Medulla oblongata (tissue), 1 donor: ENCODE measurements around the gene SH3BP2.

Experiments used
- DNase-seq: peaks from one replicate; pipeline ENCODE4 v3.0.0-alpha.2; 2015; ENCODE audit errors: extremely low spot score

SH3BP2 gene, protein sequence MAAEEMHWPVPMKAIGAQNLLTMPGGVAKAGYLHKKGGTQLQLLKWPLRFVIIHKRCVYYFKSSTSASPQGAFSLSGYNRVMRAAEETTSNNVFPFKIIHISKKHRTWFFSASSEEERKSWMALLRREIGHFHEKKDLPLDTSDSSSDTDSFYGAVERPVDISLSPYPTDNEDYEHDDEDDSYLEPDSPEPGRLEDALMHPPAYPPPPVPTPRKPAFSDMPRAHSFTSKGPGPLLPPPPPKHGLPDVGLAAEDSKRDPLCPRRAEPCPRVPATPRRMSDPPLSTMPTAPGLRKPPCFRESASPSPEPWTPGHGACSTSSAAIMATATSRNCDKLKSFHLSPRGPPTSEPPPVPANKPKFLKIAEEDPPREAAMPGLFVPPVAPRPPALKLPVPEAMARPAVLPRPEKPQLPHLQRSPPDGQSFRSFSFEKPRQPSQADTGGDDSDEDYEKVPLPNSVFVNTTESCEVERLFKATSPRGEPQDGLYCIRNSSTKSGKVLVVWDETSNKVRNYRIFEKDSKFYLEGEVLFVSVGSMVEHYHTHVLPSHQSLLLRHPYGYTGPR

DNA sequence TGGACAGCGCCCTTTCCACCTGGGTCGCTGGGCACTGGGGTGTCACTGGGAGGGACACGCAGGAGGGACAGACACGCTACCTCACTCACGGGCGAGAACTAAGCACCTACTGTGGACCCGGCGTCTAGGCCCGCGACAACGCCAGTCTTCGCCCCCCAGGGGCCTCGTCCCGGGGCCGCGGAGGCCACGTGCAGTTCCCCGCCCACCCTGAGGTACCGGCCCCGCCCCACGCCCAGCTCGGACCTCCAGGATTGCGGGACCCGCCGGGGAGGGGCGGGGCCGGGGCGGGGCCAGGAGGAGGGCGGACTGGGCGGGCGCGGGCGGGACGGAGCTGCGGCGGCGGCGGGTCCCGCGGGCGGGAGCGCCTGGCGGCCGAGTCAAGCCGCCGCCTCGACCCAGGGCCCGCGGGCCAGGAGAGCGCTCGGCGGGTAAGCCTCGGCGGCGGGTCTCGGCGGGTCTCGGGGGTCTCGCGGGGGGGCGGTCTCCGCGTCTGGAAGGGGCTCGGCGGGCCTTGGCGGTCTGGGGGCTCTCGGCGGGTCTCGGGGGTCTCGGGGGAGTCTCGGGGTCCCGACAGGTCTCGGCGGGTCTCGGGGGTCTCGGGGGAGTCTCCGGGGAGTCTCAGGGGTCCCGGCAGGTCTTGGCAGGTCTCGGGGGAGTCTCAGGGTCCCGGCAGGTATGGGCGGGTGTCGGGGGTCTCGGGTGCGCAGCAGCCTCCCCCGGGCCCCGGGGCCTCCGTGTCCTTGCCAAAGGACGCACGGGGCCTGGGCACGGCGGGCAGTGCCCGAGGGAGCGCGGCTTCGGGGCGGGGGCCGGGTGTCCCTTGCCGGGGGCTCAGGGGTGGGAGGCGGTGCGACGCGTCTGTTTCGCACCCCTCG lies at the start of gene SH3BP2:
SH3BP2 (plus strand) TSS at position 375 of the 875 bp plus-strand sequence. CDS start 27,533 bp downstream, outside the sequence.
- DNase-seq, result peak; percentile 57

DNA sequence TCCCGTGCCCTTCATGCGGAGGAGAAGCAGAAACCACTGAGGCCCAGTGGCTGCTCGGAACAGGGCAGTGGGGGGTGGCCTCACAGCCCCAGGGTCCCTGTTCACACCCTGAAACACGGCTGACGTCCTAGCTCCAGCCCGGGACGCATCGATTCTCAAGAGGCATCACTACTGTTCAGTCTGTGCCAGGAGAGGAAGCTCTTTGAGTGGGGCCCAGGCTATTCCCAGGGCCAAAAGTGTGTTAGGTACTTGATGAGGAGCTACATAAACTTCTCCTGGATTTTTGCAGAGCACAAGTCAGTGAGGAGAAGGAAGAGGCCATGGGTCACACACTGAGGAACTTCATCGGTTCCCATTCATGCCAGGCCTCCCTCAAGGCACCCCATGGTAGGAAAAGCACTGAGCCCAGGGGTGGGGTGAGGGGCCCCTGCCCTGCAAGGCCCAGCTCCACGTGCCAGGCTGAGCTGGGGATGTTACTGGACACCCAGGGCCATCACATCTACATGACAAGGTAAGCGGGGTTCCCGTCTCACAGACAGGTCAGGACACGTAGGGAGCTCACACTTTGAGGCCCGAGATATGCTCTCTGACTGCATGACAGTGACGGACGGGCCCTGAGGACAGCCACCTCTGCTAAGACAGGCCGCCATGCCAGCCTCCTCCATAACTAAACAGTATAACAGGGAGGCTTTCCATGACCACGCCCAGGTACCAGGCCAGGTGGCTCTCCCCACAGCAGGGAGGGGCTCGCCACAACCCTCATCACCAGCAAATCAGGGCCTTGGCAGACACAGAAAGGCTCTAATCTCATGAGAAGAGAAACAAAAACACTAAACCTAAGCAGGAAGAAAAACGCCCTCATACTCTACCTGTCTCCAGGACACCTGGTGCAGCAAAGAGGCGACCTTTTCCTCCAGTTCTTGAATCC lies 49.1 kb upstream of the SH3BP2 start:
- no peak for DNase-seq

DNA sequence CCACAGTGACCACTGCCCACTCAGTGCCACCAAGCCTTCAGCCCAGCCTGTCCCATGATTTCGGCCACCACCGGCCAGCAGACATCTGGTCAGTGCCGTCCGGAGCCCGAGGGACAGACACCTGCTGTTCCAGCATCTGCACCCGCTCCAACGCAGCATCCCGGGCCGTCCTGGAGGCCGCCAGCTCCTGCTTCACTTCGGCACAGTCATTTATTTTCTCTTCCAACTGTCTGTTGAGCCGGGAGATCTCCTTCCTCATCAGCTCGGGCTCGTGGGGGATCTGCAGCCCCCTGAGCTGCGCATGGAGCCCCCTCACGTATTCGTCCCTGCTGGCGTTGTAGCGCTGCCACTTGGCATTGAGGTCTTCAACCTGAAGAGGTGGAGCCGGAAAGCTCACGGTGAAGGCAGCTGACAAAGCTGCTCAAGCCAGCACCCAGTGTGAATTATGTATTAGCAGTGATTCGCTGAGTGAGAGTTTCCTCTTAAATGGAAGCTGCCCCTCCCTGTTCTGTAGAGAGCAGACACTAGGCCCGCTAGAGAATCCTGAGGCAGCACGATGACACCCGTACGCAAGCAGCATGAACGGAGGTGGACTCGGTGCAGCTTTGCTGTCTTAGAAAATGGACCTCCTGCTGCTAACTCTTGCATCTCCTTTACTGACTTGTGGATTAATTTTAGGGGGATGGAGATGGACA lies 48.2 kb upstream of the SH3BP2 start:
- no peak for DNase-seq

GRCh38 chr4:2745516-2745915 lies 47.4 kb upstream of the SH3BP2 start:
- no peak for DNase-seq

GRCh38 chr4:2745981-2746806 lies 46.7 kb upstream of the SH3BP2 start:
- DNase-seq, result no peak

DNA sequence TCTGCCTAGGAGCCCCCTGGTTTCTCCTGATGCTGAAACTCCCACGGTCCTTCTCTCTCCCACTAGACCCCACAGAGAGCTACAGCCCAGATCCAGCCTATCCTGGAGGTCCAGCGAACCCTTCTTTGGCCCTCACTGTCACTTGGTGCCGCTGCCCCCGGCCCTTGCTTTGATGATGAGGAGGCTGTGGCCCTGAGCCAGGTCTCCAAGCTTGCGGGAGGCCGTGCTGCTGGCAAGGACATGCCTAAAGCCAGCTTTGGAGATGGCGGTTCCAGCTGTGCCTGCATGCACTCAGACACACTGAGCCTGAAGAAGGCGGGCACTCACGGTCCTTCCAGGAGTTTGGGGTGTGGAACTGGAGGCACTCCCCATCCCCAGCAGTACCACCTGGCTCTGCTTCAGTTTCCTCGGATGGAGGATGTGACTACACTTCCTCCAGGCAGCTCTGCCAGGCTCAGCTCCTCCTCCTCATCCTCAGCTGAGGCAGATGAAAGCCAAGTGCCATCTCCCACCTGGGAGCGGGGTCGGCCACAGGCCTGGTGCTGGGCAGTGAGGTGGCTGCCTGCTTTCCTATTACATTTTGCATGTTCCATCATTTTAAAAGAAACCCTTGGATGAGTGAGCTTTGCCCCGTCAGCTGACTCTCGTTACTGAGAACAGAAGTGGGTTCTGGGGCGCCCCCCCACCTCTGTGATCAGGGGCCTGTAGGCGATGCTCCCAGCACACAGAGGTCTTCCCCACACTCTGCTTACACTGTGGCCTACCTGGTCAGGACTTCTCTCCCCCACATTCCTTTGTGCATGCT lies 45.8 kb upstream of the SH3BP2 start:
- no peak for DNase-seq

GRCh38 chr4:2750719-2751605 lies 41.9 kb upstream of the SH3BP2 start:
- no peak for DNase-seq

DNA sequence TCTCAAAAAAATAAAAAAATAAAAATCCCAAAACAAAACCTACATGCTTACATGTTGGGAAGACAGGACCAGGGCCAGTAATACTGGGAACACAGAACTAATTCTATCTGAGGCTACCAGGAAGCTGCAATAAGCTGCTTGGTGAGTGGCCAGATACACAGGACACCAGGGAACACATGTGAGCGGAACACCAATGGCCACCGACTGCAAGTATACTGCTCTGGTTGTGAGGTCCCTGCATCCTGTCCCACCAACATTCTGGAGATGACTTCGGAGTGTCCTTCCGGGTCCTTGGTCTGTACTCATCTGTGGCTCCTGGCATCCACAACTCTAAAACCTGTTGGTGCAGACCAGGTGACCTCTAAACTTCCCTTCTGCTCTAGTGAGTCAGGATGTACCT lies 39.4 kb upstream of the SH3BP2 start:
- no peak for DNase-seq

DNA sequence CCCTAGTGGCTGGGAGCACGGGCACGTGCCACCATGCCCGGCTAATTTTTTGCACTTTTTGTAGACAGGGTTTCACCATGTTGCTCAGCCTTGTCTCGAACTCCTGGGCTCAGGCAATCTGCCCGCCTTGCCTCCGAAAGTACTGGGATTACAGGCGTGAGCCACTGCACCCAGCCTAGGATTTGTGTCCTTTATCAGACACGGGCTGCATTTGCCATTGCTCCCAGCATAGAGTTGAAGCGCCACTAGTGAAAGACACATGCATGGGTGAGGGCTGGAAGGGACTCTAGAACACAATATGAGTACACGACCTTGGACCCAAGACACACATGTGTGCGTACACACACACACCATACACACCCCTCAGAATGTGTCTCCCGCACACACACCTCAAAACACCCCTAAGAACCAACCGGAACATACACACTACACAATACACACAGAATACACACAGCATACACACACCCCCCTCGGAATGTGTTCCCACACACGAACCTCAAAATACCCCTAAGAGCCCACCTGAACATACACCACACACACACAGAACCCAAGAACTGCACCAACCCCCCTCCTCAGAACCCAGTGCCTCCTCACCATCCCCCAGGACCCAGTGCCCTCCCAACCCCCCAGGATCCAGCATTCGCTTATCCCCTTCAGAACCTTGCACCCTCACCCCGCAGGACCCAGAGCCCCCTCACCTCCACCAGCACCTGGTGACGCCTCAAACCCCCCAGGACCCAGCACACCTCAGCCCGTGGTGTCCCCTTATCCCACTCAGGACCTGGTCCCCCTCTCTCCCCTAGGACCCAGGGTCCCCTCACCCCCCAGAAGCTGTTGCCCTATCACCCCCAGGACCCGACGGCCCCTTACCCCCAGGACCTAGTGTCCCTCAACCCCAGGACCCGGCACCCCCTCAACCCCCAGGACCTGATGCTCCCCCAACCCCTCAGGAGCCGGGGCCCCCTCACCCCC lies 37.8 kb upstream of the SH3BP2 start:
- DNase-seq, result no peak

GRCh38 chr4:2755821-2756690 lies 36.8 kb upstream of the SH3BP2 start, which contains the start of gene TNIP2:
Gene TNIP2, minus strand, starts transcription at chr4:2756336. Its CDS starts 47 bp downstream, at chr4:2756289.
- DNase-seq, result peak; percentile 68

GRCh38 chr4:2756691-2757350 lies 36.1 kb upstream of the SH3BP2 start:
- no peak for DNase-seq

- no peak for DNase-seq
Measured at GRCh38 chr4:2757426-2757825, 35.5 kb upstream of the SH3BP2 start.

GRCh38 chr4:2761035-2761923 lies 31.6 kb upstream of the SH3BP2 start:
- DNase-seq, result no peak

DNA sequence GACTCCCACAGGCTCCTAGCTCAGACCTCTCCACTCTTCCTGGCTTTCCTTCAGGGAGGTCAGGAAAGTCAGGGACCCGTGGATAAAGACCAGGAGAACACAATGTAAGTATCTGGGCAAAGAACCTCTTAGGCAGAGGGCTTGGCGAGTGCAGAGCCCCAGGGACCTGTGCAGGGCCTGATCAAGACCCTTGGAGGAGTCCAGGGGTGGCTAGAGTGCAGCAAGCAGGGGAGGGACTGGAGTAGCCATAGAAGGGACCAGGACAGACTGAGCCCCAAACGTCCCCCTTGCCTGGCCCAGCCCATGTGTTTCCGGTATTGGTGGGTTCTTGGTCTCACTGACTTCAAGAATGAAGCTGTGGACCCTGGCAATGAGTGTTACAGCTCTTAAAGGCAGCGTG lies 30.8 kb upstream of the SH3BP2 start:
- no peak for DNase-seq
